ENCODE measurements around the gene ADAMTS2.

Gene ADAMTS2

GRCh38 chr5:179192185-179192890, 152.9 kb downstream of the ADAMTS2 start:
- no peak for TF ChIP-seq CTCF (IDR thresholded peaks at IDR 0.05; ENCODE audit: borderline replicate concordance, insufficient read depth, low read depth, low read length)
- H3K4me3 ChIP-seq (ENCODE audit: low read depth, low read length), result no peak overlapping the region

DNA sequence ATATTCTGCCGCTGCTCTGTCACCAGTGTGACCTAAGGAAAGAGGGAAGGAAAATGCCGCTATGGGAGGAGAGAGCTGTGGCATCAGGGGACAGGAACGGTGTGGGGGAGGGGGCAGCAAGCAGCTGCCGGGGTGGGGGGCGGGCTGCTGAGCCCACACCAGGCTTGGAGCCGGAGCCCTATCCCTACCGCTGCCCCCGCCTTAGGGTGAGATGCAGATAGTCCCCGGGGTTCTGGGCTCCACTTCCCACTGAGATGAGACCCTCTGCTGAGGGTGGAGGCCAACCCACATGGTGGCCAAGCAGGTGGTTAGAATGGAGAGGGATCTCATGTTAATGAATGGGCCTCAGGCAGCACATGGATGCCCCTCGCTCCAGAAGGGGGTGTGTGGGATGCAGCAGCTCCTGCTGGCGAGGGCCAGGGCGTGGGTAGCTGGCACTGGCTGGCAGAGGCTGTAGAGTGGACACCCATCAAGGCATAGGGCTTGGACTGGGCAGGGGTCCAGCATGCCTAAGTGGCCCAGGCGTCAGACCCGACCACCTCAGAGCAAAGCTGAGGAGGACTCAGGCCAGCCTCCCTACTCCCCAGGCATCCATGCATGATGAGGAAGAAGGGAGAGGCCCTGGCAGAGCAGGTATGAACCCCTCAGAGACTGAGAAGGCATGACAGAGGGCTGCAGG, 153.6 kb downstream of the ADAMTS2 start:
- no peak for TF ChIP-seq CTCF (IDR thresholded peaks at IDR 0.05; ENCODE audit: borderline replicate concordance, insufficient read depth, low read depth, low read length)
- no peak overlapping the region for H3K4me3 ChIP-seq (ENCODE audit: low read depth, low read length)

- H3K4me3 ChIP-seq (ENCODE audit: low read depth, low read length), result no peak overlapping the region
- TF ChIP-seq CTCF (IDR thresholded peaks at IDR 0.05; ENCODE audit: borderline replicate concordance, insufficient read depth, low read depth, low read length), result no peak
These were observed 154.3 kb downstream of the ADAMTS2 start for GRCh38 chr5:179190851-179191505.

- no peak overlapping the region for H3K4me3 ChIP-seq (ENCODE audit: low read depth, low read length)
- no peak for TF ChIP-seq CTCF (IDR thresholded peaks at IDR 0.05; ENCODE audit: borderline replicate concordance, insufficient read depth, low read depth, low read length)
These were observed 156.6 kb downstream of the ADAMTS2 start for GRCh38 chr5:179188636-179189035.

DNA sequence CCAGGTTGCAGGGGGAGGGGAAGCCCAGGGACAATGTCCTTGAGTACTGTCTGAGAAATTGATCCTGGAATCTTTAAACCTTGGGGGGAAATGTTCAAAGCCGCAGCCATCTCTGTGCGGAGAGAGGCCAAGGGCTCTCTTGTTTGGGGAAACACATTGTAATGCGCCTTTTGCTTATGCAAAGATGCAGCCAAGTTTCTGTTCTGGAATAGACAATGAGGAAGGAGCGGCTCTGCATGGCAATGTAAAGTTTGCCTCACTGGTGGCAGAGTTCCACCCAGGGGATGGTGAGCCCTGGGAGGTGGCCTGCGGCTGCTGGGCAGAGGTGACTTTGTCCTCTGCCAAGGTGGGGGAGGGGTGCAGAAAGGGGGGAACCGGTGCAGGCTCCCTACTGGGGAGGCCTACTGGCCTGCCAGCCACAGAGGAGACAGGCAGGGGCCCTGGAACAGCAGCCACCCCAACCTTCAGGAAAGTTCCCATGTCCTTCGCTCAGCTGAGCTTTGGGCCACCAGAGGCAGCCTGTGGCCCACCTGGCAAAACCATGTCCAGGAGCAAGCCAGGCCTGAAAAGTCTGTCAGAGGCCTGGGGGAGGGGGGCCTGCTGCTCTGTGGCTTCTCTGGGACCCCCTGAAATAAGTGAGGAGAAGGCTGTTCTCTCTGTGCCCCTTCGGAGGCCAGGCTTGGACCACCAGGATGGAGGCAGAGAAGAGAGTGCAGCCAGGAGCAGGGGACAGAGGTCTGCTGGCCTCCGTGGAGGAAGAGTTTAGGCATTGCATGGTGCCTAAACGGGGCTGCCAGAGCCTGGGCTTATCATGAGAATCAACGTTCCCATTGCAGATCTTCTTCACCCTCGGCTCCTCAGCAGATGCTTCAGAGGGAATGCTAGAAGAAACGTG, 157.3 kb downstream of the ADAMTS2 start:
- no peak overlapping the region for H3K4me3 ChIP-seq (ENCODE audit: low read depth, low read length)
- TF ChIP-seq CTCF (IDR thresholded peaks at IDR 0.05; ENCODE audit: borderline replicate concordance, insufficient read depth, low read depth, low read length), result no peak

GRCh38 chr5:179187229-179187678, 158.0 kb downstream of the ADAMTS2 start:
- TF ChIP-seq CTCF (IDR thresholded peaks at IDR 0.05; ENCODE audit: borderline replicate concordance, insufficient read depth, low read depth, low read length), result no peak
- no peak overlapping the region for H3K4me3 ChIP-seq (ENCODE audit: low read depth, low read length)
